Activated T-cell treated with anti-CD3 and anti-CD28 coated beads for 4 hours (primary cell): ENCODE measurements around the gene CWH43.
"Not testable (repeated sequence)": the region's sequence is repeated elsewhere in the genome, so short reads cannot be mapped to it uniquely, and the experiment has no call there.

ENCODE experiments used
- DNase-seq: peaks from one replicate; pipeline ENCODE4 v3.0.0-alpha.2; 2020

Gene CWH43

GRCh38 chr4:48979914-48980579 is 6.0 kb upstream of the CWH43 start:
- no peak for DNase-seq

DNA sequence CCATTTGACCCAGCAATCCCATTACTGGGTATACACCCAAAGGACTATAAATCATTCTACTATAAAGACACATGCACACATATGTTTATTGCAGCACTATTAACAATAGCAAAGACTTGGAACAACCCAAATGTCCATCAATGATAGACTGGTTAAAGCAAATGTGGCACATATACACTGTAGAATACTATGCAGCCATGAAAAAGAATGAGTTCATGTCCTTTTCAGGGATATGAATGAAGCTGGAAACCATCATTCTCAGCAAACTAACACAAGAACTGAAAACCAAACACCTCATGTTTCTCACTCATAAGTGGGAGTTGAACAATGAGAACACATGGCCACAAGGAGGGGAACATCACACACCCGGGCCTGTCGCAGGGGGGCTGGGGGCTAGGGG is 2.1 kb upstream of the CWH43 start:
- not testable (repeated sequence) for DNase-seq

DNA sequence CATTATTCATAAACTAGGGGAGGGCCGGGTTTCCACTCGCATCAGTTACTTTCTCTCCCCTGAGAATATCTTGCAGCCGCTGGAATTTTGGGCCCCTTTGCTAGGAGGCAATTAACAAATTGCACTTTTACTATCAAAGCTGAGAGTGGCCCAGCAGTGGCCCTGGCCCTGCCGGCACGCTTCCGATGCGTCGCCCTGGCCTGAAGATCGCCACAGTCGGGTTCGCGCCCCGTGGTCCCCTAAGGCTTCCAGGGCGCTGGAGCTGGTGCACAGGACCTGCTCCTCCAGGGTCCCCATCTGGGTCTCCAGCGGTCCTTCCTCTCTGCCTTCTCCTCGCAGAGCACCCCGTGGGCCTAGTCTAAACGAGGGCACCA is 486 bp upstream of the CWH43 start:
- DNase-seq = no peak

DNA sequence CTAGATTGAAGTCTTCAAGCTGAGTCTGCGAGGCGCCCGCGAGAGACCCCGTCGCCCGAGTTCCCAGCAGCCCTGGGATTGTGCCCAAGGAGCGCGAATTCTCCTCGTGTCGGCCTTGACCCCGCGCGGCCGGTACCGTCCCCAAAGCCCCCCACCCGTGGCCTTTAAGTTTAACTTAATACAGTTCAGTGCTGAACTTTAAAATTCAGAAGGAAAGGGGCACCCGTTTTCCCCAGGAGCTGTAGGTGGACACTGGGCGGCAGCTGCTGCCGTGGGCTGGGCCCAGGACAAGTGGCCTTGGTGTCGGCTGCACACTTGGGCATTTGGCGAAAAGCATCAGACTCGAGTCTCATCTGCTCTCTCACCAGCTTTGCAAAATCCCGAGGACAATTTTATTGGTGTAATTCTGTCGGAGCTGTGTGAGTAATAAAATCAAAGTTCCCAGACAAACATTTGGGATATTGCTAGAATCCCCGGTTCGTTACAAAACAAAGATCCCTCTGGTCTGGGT is 634 bp downstream of the CWH43 start:
- no peak for DNase-seq

- DNase-seq = no peak
Measured at GRCh38 chr4:48989461-48990203, 3.6 kb downstream of the CWH43 start.

GRCh38 chr4:48991357-48991756 is 5.3 kb downstream of the CWH43 start:
- no peak for DNase-seq

DNA sequence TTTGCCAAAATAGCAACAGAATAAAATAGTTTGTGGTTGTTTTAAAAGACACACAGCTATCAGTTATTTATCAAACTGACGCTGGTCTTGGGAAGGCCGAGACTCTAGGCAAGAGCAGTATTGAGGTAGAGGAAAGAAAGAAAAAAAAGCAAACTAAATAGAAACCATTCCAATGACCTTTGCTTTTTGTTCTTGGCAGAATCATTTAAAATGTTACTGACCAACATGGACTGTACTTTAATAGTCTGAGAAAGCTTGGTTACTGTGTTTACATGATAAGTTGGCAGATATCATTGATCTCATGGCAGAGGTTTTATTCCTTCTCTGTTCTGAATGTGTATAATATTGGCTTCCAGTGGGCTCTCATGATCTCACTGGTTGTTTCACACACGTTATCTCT is 11.9 kb downstream of the CWH43 start:
- DNase-seq = no peak

DNA sequence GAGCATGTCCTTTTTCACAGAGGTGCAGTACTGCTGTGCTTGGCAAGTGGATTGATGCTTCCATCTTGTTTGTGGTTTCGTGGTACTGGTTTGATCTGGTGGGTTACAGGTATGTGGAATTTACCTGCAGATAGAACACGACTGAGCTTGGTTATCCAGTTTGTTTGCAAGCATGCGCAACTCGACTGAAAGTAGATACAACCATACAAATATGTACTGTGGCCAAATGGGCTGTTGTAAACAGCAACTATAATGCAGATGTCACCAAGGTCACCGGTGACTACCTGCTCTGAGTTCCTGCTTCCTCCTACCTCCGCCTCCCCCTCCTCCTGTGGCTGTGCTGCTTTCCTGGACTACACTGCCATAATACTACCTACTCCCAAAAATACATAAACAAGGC is 12.4 kb downstream of the CWH43 start:
- no peak for DNase-seq

DNA sequence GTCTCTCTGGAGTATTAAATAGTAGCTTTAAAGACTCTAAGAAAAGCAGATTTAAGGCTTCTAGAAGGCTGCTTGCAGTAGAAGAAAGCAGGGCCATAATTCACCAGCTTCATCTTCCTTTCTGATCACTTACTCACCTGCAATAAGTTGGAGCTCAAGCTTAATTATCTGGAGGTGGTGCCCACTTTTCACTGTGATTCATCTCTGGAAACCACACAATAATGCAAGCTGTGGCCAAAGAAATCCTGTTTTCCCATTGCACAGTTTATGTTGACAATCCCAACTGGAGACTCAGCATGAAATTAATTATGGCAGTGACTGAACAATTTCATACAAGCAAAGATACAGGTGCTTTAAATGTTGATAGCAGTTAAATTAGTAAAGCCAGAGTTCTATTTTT is 14.7 kb downstream of the CWH43 start:
- no peak for DNase-seq

GRCh38 chr4:49002931-49003330 is 16.9 kb downstream of the CWH43 start:
- no peak for DNase-seq

- no peak for DNase-seq
Measured at GRCh38 chr4:49018718-49019295, 32.7 kb downstream of the CWH43 start.

GRCh38 chr4:49032440-49033161 is 46.5 kb downstream of the CWH43 start:
- no peak for DNase-seq

DNA sequence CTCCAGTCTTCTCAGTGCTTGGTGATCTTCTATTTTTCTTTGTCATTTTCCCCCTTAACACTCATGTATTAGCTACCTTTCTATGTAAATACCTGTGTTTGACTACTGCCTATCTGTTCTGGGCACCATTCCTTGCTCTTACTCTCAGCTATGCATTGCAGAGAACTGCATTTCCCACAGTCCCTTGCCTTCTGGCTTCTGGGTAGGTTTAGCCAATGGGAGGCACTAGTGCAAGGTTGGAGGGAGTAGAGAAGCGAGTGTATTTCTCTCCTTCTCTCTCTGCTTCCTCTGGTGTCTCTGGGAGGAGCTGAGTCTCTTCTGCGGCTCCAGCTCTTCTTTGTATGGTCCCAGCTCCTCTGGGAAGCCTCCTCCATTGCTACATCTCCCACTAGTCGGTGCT is 50.5 kb downstream of the CWH43 start:
- no peak for DNase-seq

DNA sequence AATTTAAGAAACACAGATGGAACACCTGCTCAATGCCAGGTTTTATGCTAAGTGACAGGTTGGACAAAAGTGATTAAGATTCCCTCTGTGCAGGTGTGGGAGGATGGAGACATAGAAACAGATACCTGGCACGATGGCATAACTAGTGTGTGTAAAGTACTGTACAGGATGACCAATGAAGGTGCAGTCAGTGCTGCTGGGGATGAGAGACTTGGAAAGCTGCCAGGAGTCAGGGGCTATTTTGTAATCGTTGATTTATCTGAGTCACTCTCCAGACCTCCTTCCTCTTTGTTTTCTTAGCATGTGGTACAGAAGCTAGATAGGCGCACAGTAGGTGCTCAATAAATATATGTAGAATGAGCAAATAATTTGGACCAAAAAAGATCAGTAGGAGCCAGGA is 58.2 kb downstream of the CWH43 start:
- no peak for DNase-seq

- no peak for DNase-seq
Measured at GRCh38 chr4:49058306-49058705, 72.2 kb downstream of the CWH43 start.

- no peak for DNase-seq
Measured at GRCh38 chr4:49063670-49064069, 77.6 kb downstream of the CWH43 start.

DNA sequence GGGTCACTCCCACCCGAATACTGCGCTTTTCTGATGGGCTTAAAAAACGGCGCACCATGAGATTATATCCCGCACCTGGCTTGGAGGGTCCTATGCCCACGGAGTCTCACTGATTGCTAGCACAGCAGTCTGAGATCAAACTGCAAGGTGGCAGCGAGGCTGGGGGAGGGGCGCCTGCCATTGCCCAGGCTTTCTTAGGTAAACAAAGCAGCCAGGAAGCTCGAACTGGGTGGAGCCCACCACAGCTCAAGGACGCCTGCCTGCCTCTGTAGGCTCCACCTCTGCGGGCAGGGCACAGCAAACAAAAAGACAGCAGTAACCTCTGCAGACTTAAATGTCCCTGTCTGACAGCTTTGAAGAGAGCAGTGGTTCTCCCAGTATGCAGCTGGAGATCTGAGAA is 86.1 kb downstream of the CWH43 start:
- not testable (repeated sequence) for DNase-seq

- not testable (repeated sequence) for DNase-seq
Measured at GRCh38 chr4:49091883-49092282, 105.8 kb downstream of the CWH43 start.

DNA sequence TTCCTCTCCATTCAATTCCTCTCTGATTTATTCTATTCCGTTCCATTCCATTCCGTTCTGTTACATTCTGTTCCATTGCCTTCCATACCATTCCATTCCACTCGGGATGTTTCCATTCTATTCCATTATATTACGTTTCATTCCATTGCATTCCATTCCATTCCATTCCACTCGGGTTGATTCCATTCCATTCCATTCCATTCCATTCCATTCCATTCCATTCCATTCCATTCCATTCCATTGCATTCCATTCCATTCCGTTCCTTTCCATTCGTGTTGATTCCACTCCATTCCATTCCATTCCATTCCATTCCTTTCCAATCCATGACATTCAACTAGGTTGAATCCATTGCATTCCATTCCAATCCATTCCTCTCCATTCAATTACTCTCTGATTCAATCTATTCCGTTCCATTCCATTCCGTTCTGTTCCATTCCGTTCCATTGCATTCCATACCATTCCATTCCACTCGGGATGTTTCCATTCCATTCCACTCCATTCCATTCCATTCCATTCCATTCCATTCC is 106.6 kb downstream of the CWH43 start:
- not testable (repeated sequence) for DNase-seq

- DNase-seq = not testable (repeated sequence)
Measured at GRCh38 chr4:49096215-49096614, 110.1 kb downstream of the CWH43 start.

DNA sequence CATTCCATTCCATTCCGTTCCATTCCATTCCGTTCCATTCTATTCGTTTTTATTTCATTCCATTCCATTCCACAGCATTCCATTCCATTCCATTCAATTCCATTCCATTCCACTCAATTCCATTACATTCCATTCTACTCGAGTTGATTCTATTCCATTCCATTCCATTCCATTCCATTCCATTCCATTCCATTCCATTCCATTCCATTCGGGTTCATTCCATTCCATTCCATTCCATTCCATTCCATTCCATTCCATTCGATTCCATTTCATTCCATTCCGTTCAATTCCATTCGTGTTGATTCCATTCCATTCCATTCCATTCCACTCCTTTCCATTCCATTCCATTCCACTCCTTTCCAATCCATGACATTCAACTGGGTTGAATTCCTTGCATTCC is 110.6 kb downstream of the CWH43 start:
- not testable (repeated sequence) for DNase-seq

GRCh38 chr4:49097071-49097470 is 111.0 kb downstream of the CWH43 start:
- not testable (repeated sequence) for DNase-seq

DNA sequence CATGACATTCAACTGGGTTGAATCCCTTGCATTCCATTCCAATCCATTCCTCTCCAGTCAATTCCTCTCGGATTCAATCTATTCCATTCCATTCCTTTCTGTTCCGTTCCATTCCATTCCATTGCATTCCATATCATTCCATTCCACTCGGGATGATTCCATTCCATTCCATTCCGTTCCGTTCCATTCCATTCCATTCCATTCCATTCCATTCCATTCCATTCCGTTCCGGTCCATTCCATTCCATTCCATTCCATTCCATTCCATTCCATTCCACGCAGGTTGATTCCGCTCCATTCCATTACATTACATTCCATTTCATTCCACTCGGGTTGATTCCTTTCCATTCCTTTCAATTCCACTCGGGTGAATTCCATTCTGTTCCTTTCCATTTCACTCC is 111.4 kb downstream of the CWH43 start:
- DNase-seq = not testable (repeated sequence)
